HG03558 (cell line): ENCODE data around the gene NLRP7.

Experiments
- ATAC-seq: cut with Tn5 transposase; IDR thresholded peaks from one replicate; pipeline ENCODE4 v1.9.1; 2021; ENCODE audit warnings: moderate number of reproducible peaks; ENCODE audit not compliant: unreplicated experiment; ENCODE audit errors: extremely low read depth

NLRP7 gene

GRCh38 chr19:54877471-54877870 is 69.9 kb downstream of the NLRP7 start:
- no peak for ATAC-seq

- ATAC-seq: no peak
Observed at GRCh38 chr19:54875506-54875905, 71.8 kb downstream of the NLRP7 start.

- ATAC-seq: no peak
Observed at GRCh38 chr19:54873990-54874389, 73.3 kb downstream of the NLRP7 start, which contains the start of gene FCAR. FCAR (plus strand) TSS chr19:54874235; CDS start chr19:54874290, 55 bp downstream.
